NCI-H2081 (cell line): ENCODE measurements around the gene NEIL3.

ENCODE experiments used
- DNase-seq, 2 experiments: peaks; one replicate each; lab custom pipeline; 2025; lab: John Stamatoyannopoulos, UW

Gene NEIL3

DNA sequence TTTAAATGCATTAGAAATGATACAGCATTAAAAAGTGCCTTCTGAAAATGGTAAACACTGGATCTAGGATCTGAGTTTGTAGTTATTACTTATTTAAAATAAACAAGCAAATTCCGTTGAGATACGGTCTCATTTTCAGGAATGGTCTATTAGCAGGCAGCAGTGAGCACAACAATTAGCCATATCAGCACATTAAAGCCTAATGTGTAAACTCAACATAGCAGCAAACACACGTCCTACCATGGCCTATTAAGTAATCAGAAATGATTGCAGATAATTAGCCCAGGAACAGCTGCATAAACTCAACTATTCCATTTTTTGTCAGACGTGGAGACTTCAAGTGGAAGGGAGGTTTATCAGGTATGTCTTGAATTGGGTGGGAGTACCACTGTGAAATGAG lies 61.8 kb downstream of the NEIL3 start:
- peak in 1 of 2 experiments; percentile 54 for DNase-seq

DNA sequence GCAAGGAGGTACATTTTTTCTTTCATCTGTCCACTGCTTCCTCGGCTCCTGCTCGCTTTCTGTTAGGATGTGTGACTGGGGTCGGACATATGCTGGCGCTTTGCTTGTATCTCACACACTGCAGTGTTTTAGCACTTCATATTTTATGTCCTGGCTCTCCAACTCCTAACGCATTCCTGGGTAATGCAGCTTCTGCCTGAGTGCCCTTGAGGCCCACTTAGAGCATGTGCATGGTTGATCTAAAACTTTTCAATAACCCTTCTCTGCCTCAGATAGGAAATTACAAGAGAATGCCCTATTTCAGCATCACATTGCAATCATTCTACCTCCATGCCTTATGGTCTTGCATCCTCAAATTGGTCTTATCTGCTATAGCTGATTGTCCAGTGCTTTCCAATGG lies 65.3 kb downstream of the NEIL3 start:
- DNase-seq = no peak

GRCh38 chr4:177375372-177375771 lies 65.7 kb downstream of the NEIL3 start:
- no peak for DNase-seq

- no peak for DNase-seq
Measured at GRCh38 chr4:177376024-177376423, 66.3 kb downstream of the NEIL3 start.

DNA sequence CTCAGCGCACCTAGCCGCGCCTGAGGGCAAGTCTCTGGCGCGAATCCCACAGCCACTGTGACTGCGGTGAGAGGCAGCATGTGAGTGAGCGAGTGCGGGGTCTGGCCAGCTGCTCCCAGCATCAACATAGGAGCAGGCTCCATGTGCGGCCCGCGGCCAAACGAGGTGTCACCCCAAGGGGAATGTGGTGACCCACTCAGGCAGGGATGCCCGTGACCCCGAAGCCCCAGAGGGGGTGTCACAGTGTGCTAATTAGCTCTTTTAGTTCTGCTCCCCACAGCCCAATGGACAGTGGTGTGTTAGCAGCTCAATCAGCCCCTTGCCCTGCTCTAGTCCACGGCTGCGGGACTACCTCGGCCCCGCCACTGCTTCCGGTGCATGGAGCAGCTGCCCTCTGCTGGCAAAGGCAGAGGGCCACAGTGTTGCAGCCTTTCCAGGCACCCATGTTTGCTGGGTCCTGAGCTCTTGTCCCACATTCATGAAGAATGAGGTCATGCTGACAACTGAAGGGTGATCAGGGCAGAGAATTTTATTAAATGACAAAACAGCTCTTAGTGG lies 71.1 kb downstream of the NEIL3 start:
- no peak for DNase-seq

DNA sequence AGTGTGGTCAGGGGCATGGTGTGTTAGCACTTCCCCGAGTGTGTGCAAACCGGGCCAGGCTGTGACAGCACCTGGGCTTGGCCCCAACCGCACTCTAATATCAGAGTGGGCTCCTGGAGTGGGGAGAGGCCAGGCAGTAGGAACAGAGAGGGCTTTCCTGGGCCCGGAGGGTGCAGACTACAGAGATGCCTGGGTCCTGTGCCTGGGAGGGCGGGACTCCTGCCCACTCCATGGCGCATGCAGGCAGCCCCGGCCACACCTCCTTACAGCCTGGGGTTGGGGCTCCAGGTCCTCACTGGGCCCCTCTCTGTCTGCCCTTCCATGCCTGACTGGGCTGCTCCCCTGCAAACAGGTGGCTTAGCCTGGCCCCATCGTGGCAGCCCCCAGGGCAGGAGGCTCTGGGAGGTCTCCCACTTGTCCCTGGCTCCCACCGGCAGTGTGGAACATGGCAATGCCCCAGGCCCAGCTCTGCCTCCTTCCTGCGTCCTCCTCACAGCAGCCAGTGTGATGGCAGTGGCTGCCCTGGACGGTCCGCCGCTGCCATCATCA lies 72.2 kb downstream of the NEIL3 start:
- DNase-seq = no peak

GRCh38 chr4:177384856-177385397 lies 75.3 kb downstream of the NEIL3 start:
- DNase-seq = no peak

DNA sequence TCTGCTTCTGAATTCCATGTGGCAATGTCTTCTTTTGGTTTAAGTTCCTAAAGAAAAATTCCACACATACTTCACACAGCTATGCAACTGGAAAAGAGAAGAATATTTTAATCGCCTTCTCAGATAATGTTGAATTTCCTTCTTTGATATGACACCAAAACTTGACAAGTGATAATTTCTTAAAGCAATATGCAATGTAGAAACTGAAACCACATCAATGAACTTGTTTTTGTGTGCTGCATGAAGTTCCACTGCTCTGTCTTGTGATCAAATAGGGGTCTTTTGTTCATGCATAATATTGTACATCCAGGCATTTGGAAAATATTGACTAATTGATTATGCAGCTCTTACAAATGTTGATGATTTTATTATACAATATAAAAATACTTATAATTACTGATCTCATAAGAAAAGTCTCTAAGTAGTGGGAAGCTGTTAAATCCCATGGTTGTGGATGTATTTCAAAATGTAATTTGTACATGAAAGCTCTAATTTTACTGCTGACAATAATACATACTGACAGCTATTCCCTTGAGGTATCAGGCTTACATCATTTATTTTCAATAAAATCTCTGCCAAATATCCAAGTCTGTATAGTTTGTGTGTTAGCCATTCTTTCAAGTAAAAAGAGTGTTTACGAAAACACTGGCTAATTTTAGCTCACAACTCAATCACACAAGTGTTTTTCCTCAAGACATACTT lies 76.1 kb downstream of the NEIL3 start:
- DNase-seq = no peak

- DNase-seq = no peak
Measured at GRCh38 chr4:177386278-177386815, 76.7 kb downstream of the NEIL3 start.

- DNase-seq = no peak
Measured at GRCh38 chr4:177391287-177391686, 81.6 kb downstream of the NEIL3 start.

- no peak for DNase-seq
Measured at GRCh38 chr4:177391953-177392352, 82.3 kb downstream of the NEIL3 start.

DNA sequence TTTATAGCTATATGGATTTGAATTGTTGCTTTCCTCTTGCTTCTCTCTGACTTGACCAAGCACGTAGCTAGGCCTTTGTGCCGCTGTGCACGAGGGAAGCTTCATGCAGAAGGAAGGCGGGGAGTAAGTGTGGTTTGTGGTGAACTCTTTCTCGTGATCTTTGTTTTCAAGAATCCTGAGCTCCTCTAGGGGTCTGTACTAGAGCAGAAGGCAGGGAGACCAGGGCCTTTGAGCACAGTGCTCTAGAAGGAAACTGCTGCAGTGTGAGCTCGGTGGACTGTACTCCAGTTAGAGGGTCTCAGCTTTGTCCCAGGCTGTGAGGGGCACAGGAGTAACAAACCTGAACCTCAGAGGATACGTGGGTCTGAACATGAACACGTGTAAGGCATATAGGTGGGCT lies 83.6 kb downstream of the NEIL3 start:
- DNase-seq = no peak

DNA sequence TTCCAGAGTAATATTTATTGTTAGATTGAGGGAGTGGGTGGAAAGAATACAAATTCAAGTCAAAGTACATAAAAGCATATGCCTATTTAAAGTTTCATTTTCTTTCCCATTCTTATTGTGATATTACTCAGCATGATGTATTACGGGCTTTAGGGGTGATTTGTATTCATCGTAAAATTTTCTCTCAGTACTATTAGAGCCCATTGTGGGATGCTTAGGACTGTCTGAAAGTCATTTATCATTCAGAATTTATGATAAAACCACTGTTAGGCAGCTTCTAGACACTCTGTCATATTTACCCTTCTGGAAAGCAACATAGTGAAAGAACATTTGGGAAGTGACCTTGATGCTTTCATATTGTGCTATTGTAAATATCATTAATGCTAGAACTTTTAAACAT lies 86.7 kb downstream of the NEIL3 start:
- DNase-seq = no peak

- no peak for DNase-seq
Measured at GRCh38 chr4:177400030-177400429, 90.4 kb downstream of the NEIL3 start.

- no peak for DNase-seq
Measured at GRCh38 chr4:177401658-177402273, 92.1 kb downstream of the NEIL3 start.

- DNase-seq = no peak
Measured at GRCh38 chr4:177403746-177404145, 94.1 kb downstream of the NEIL3 start.

GRCh38 chr4:177404342-177404741 lies 94.7 kb downstream of the NEIL3 start:
- DNase-seq = no peak

- no peak for DNase-seq
Measured at GRCh38 chr4:177404986-177405385, 95.3 kb downstream of the NEIL3 start.

DNA sequence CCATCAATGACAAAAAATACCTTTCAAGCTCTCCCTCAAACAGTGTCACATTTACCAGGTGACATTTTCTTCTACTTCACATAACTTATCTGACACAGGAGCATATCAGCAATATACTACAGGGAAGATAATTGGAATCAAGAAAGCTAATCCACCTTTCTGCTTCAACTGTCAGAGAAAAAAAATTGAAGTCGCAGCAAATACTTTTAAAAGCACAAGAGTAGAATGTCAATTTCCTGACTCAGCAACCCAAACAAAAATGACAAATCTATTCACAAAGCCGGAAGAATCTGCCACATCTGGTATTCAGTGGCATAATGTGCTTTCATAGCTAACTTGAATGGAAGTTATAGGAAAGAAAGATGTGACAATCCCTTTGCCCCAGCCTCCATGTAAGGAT lies 95.8 kb downstream of the NEIL3 start:
- DNase-seq = no peak

DNA sequence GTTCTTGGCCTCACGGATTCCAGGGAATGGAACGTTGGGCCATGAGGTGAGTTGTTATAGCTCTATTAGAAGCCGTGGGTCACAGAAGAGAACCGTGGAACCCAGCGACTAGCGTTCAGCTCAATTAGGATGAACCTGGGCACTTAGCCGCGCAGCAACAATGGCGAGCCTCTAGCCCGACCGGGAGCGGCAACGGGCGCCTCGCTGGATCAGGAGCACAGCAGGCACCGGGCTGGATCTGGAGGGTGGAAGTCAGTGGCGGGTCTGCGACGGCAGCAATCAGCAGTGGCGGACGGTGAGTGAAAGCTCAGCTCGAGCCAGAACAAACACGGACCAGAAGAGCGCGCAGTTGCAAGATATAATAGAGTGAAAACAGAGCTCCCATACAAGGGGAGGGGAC lies 98.3 kb downstream of the NEIL3 start:
- no peak for DNase-seq

- DNase-seq = no peak
Measured at GRCh38 chr4:177410566-177410965, 100.9 kb downstream of the NEIL3 start.

DNA sequence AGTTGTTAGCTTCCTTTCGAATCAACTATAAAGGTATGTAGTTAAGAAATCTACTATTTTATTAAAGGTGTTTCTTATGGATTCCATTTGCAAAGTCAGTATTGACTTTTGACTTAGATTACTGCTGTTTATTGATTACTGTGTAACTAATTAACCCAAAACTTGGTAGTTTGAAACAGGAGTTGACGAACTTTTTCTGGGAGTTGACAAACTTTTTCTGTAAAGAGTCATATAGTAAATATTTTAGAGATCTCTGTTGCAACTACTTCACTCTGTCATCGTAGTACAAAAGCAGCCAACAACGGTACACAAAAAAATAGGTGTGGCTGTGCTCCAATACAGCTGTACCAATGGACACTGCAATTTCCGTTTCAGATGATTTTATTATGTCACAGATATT lies 102.3 kb downstream of the NEIL3 start:
- no peak for DNase-seq
